ENCODE measurements around the gene ADGRA1. TPM values are rescaled to one million over a fixed set of nuclear protein-coding genes. Genes with fewer than 3 reads are reported as not detected.

Gene ADGRA1
- total RNA-seq, 2 experiments from 2014 or later: not detected

DNA sequence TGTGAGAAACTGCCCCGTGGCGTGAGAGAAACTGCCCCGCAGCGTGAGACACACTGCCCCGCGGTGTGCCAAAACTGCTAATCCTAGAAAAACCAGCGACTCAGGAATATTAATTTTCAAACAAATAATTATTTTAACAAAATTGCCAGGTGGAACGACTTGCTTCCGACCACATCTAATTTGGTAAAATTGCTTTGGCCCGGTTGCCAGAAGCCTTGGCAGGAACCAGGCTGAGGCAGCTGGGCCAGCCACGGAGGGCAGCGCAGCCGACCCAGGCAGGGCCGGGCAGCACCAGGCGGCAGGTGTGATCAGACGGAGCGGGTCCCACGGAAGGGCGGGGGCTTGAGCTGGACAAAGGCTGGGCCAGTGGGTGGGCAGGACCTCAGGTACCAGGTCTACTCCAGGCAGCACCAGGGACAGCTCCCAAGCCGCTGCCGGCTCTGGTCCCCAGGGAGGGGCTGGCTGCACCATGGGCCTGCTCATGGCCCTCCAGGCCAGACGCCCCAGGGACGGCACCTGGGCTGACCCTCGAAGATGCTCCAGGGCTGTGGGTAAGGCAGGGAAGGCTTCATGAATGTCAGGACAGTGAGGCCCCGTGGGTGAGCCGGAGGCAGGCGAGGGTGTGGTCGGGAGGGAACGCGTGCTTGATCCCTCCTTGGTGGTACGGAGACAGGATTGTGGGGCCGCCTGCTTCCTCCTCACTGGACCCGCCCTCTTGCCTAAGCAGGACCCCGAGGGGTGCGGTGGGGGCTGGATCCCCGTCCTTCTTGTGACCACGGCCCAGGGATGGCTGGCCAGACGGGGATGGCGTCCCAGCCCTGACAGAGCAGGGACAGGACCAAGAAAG is 7.7 kb upstream of the ADGRA1 start:
- Histone ChIP-seq H3K4me1 (ENCODE audit: insufficient read depth, low read length, poor library complexity, severe bottlenecking) (no peaks in the 10 kb centered on the region), H3K4me3 (ENCODE audit: low read depth, low read length, poor library complexity, severe bottlenecking) (no peak overlapping the region), H3K9me3 (ENCODE audit: low read length) (no peaks in the 10 kb centered on the region), H3K9me2 (ENCODE audit: insufficient read depth, low read length) (no peaks in the 10 kb centered on the region), H3K27ac (ENCODE audit: low read depth, low read length, poor library complexity, severe bottlenecking) (no peak overlapping the region), H4K20me1 (ENCODE audit: insufficient read depth, low read length) (no peaks in the 10 kb centered on the region), H3K36me3 (ENCODE audit: insufficient read depth, low read length) (no peaks in the 10 kb centered on the region), H2AFZ (ENCODE audit: low read length) (no peak overlapping the region), H3K79me2 (ENCODE audit: insufficient read depth, low read depth, low read length) (no peaks in the 10 kb centered on the region), H3K4me2 (ENCODE audit: low read length) (no peak overlapping the region)
- TF ChIP-seq CTCF (conservative IDR thresholded peaks at IDR 0.05; ENCODE audit: low read length) (no peak), EZH2phosphoT487 (IDR thresholded peaks at IDR 0.05; ENCODE audit: borderline replicate concordance, low read depth, low read length) (no peak)
- intact Hi-C loops (cut with micrococcal nuclease; ENCODE audit: unreplicated experiment): no loop called here
- ChIA-PET POLR2A (no interaction called here), CTCF (ENCODE audit: unreplicated experiment) (no interaction called here)
- no TSS peak for BruUV-seq (replicated peaks)
- DNase-seq (ENCODE audit: low spot score): no peak

- no peak overlapping the region for H3K4me3 ChIP-seq (ENCODE audit: low read depth, low read length, poor library complexity, severe bottlenecking)
- no peak overlapping the region for H3K27ac ChIP-seq (ENCODE audit: low read depth, low read length, poor library complexity, severe bottlenecking)
- no peak for TF ChIP-seq EZH2phosphoT487 (IDR thresholded peaks at IDR 0.05; ENCODE audit: borderline replicate concordance, low read depth, low read length)
- no peak for TF ChIP-seq CTCF (conservative IDR thresholded peaks at IDR 0.05; ENCODE audit: low read length)
- no peak overlapping the region for H2AFZ ChIP-seq (ENCODE audit: low read length)
- H3K79me2 ChIP-seq (ENCODE audit: insufficient read depth, low read depth, low read length): no peaks in the 10 kb centered on the region
- H3K36me3 ChIP-seq (ENCODE audit: insufficient read depth, low read length): no peaks in the 10 kb centered on the region
- no peak overlapping the region for H3K4me2 ChIP-seq (ENCODE audit: low read length)
- ChIA-PET CTCF (ENCODE audit: unreplicated experiment) (no interaction called here), POLR2A (no interaction called here)
- no peaks in the 10 kb centered on the region for H4K20me1 ChIP-seq (ENCODE audit: insufficient read depth, low read length)
- DNase-seq (ENCODE audit: low spot score): no peak
- H3K9me2 ChIP-seq (ENCODE audit: insufficient read depth, low read length): no peaks in the 10 kb centered on the region
- no TSS peak for BruUV-seq (replicated peaks)
- H3K9me3 ChIP-seq (ENCODE audit: low read length): no peaks in the 10 kb centered on the region
- intact Hi-C loops (cut with micrococcal nuclease; ENCODE audit: unreplicated experiment): no loop called here
- H3K4me1 ChIP-seq (ENCODE audit: insufficient read depth, low read length, poor library complexity, severe bottlenecking): no peaks in the 10 kb centered on the region
Measured at GRCh38 chr10:133080683-133081040, 7.1 kb upstream of the ADGRA1 start.

DNA sequence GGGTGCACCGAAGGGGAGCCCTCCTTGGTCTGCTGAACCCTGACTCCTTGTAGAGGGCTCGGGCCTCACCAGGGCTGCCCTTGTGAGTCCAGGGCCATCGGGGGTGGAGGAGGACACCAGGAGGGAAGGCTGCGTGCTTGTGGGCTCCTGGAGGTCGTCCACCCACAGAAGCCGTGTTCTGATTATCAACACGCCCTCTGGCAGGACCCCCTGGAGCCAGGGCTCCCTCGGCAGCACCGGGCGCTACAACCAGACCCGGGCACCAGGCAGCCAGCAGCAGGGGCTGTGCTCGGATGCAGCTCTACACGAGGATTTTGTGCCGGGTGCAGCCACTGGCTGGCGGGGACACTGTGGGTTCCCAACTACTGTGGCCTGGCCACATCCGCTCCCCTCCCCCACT is 6.1 kb upstream of the ADGRA1 start:
- no peak for DNase-seq (ENCODE audit: low spot score)
- ChIA-PET POLR2A (no interaction called here), CTCF (ENCODE audit: unreplicated experiment) (no interaction called here)
- TF ChIP-seq EZH2phosphoT487 (IDR thresholded peaks at IDR 0.05; ENCODE audit: borderline replicate concordance, low read depth, low read length) (no peak), CTCF (conservative IDR thresholded peaks at IDR 0.05; ENCODE audit: low read length) (no peak)
- Histone ChIP-seq H3K27ac (ENCODE audit: low read depth, low read length, poor library complexity, severe bottlenecking) (no peak overlapping the region), H3K9me3 (ENCODE audit: low read length) (no peaks in the 10 kb centered on the region), H3K4me1 (ENCODE audit: insufficient read depth, low read length, poor library complexity, severe bottlenecking) (no peaks in the 10 kb centered on the region), H2AFZ (ENCODE audit: low read length) (no peak overlapping the region), H3K36me3 (ENCODE audit: insufficient read depth, low read length) (no peaks in the 10 kb centered on the region), H3K4me3 (ENCODE audit: low read depth, low read length, poor library complexity, severe bottlenecking) (no peak overlapping the region), H3K4me2 (ENCODE audit: low read length) (no peak overlapping the region), H3K79me2 (ENCODE audit: insufficient read depth, low read depth, low read length) (no peaks in the 10 kb centered on the region), H4K20me1 (ENCODE audit: insufficient read depth, low read length) (no peaks in the 10 kb centered on the region), H3K9me2 (ENCODE audit: insufficient read depth, low read length) (no peaks in the 10 kb centered on the region)
- intact Hi-C loops (cut with micrococcal nuclease; ENCODE audit: unreplicated experiment): no loop called here
- no TSS peak for BruUV-seq (replicated peaks)
